ENCODE results near the gene ITPK1.

- TF ChIP-seq CTCF (IDR thresholded peaks at IDR 0.05) (no peak), POLR2A (IDR thresholded peaks at IDR 0.05) (no peak)
Observed at GRCh38 chr14:93035917-93036651, 79.6 kb downstream of the ITPK1 start.

Data from thyroid gland (tissue), 4 donors.